Measurements from ENCODE around the gene FRMD4A.

The FRMD4A gene

GRCh38 chr10:14032406-14032998 lies 298.2 kb downstream of the FRMD4A start:
- Mint-ChIP-seq H3K4me1 (ENCODE audit: low read depth in 2 of 2) (peaks cover 2 to 8% of the 10 kb centered on the region in 2 donors), H3K27me3 (peaks cover 16 to 37% of the 10 kb centered on the region in 2 donors), H3K4me3 (no peak overlapping the region), H3K9me3 (no peaks in the 10 kb centered on the region), H3K36me3 (ENCODE audit: insufficient read depth) (no peaks in the 10 kb centered on the region), H3K27ac (no peak overlapping the region)
- peak; percentile 22 to 46 (median 23) for DNase-seq
- peak; percentile 35 for ATAC-seq (replicated peaks)

- ATAC-seq (replicated peaks) (no peak), DNase-seq (no peak)
- H3K36me3 Mint-ChIP-seq (ENCODE audit: insufficient read depth): no peaks in the 10 kb centered on the region
- no peak overlapping the region for H3K4me3 Mint-ChIP-seq
- H3K4me1 Mint-ChIP-seq (ENCODE audit: low read depth in 2 of 2): peaks cover 0 to 2% of the 10 kb centered on the region in 2 donors
- no peaks in the 10 kb centered on the region for H3K9me3 Mint-ChIP-seq
- H3K27me3 Mint-ChIP-seq: peaks cover 24 to 77% of the 10 kb centered on the region in 2 donors
- no peak overlapping the region for H3K27ac Mint-ChIP-seq
These were observed 304.4 kb downstream of the FRMD4A start for GRCh38 chr10:14026325-14026724.

GRCh38 chr10:14025283-14026189 lies 305.2 kb downstream of the FRMD4A start:
- no peak overlapping the region for H3K4me3 Mint-ChIP-seq
- DNase-seq (no peak), ATAC-seq (replicated peaks) (no peak)
- H3K27me3 Mint-ChIP-seq: peaks cover 19 to 75% of the 10 kb centered on the region in 2 donors
- H3K27ac Mint-ChIP-seq: no peak overlapping the region
- H3K36me3 Mint-ChIP-seq (ENCODE audit: insufficient read depth): no peaks in the 10 kb centered on the region
- no peaks in the 10 kb centered on the region for H3K9me3 Mint-ChIP-seq
- peaks cover 0 to 2% of the 10 kb centered on the region in 2 donors for H3K4me1 Mint-ChIP-seq (ENCODE audit: low read depth in 2 of 2)

GRCh38 chr10:14024329-14025202 lies 306.2 kb downstream of the FRMD4A start:
- H3K4me3 Mint-ChIP-seq: no peak overlapping the region
- H3K36me3 Mint-ChIP-seq (ENCODE audit: insufficient read depth): no peaks in the 10 kb centered on the region
- H3K9me3 Mint-ChIP-seq: no peaks in the 10 kb centered on the region
- ATAC-seq (replicated peaks) (no peak), DNase-seq (no peak)
- peaks cover 0 to 2% of the 10 kb centered on the region in 2 donors for H3K4me1 Mint-ChIP-seq (ENCODE audit: low read depth in 2 of 2)
- no peak overlapping the region for H3K27ac Mint-ChIP-seq
- H3K27me3 Mint-ChIP-seq: peaks cover 19 to 71% of the 10 kb centered on the region in 2 donors

GRCh38 chr10:14023673-14024328 lies 306.9 kb downstream of the FRMD4A start:
- no peaks in the 10 kb centered on the region for H3K36me3 Mint-ChIP-seq (ENCODE audit: insufficient read depth)
- H3K9me3 Mint-ChIP-seq: peaks cover 3 to 4% of the 10 kb centered on the region in 2 donors
- H3K4me1 Mint-ChIP-seq (ENCODE audit: low read depth in 2 of 2): peaks cover 0 to 2% of the 10 kb centered on the region in 2 donors
- DNase-seq (no peak), ATAC-seq (replicated peaks) (no peak)
- H3K27me3 Mint-ChIP-seq: peaks cover 22 to 68% of the 10 kb centered on the region in 2 donors
- no peak overlapping the region for H3K4me3 Mint-ChIP-seq
- no peak overlapping the region for H3K27ac Mint-ChIP-seq

GRCh38 chr10:14022954-14023672 lies 307.6 kb downstream of the FRMD4A start:
- H3K4me1 Mint-ChIP-seq (ENCODE audit: low read depth in 2 of 2): peaks cover 0 to 2% of the 10 kb centered on the region in 2 donors
- no peaks in the 10 kb centered on the region for H3K36me3 Mint-ChIP-seq (ENCODE audit: insufficient read depth)
- ATAC-seq (replicated peaks): no peak
- no peak overlapping the region for H3K27ac Mint-ChIP-seq
- H3K27me3 Mint-ChIP-seq: peaks cover 22 to 68% of the 10 kb centered on the region in 2 donors
- no peak overlapping the region for H3K4me3 Mint-ChIP-seq
- DNase-seq: no peak
- H3K9me3 Mint-ChIP-seq: peaks cover 3 to 10% of the 10 kb centered on the region in 2 donors

- peaks cover 0 to 2% of the 10 kb centered on the region in 2 donors for H3K4me1 Mint-ChIP-seq (ENCODE audit: low read depth in 2 of 2)
- no peak for ATAC-seq (replicated peaks)
- H3K9me3 Mint-ChIP-seq: peaks cover 3 to 10% of the 10 kb centered on the region in 2 donors
- H3K36me3 Mint-ChIP-seq (ENCODE audit: insufficient read depth): no peaks in the 10 kb centered on the region
- DNase-seq: no peak
- no peak overlapping the region for H3K27ac Mint-ChIP-seq
- no peak overlapping the region for H3K4me3 Mint-ChIP-seq
- H3K27me3 Mint-ChIP-seq: peaks cover 15 to 60% of the 10 kb centered on the region in 2 donors
These were observed 308.7 kb downstream of the FRMD4A start for GRCh38 chr10:14022052-14022451.

GRCh38 chr10:14020037-14020664 lies 310.6 kb downstream of the FRMD4A start:
- Mint-ChIP-seq H3K27me3 (peaks cover 15 to 58% of the 10 kb centered on the region in 2 donors), H3K9me3 (peaks cover 3 to 10% of the 10 kb centered on the region in 2 donors), H3K4me1 (ENCODE audit: low read depth in 2 of 2) (peaks cover 0 to 8% of the 10 kb centered on the region in 2 donors), H3K27ac (no peak overlapping the region), H3K36me3 (ENCODE audit: insufficient read depth) (no peaks in the 10 kb centered on the region), H3K4me3 (no peak overlapping the region)
- DNase-seq (no peak), ATAC-seq (replicated peaks) (no peak)

GRCh38 chr10:14017467-14017866 lies 313.3 kb downstream of the FRMD4A start:
- H3K36me3 Mint-ChIP-seq (ENCODE audit: insufficient read depth): no peaks in the 10 kb centered on the region
- peaks cover 15 to 44% of the 10 kb centered on the region in 2 donors for H3K27me3 Mint-ChIP-seq
- DNase-seq (no peak), ATAC-seq (replicated peaks) (no peak)
- peaks cover 0 to 6% of the 10 kb centered on the region in 2 donors for H3K4me1 Mint-ChIP-seq (ENCODE audit: low read depth in 2 of 2)
- peaks cover 3 to 10% of the 10 kb centered on the region in 2 donors for H3K9me3 Mint-ChIP-seq
- H3K27ac Mint-ChIP-seq: no peak overlapping the region
- no peak overlapping the region for H3K4me3 Mint-ChIP-seq

GRCh38 chr10:14016931-14017333 lies 313.8 kb downstream of the FRMD4A start:
- no peak overlapping the region for H3K27ac Mint-ChIP-seq
- H3K9me3 Mint-ChIP-seq: peaks cover 3 to 10% of the 10 kb centered on the region in 2 donors
- H3K27me3 Mint-ChIP-seq: peaks cover 11 to 44% of the 10 kb centered on the region in 2 donors
- peaks cover 0 to 6% of the 10 kb centered on the region in 2 donors for H3K4me1 Mint-ChIP-seq (ENCODE audit: low read depth in 2 of 2)
- no peak overlapping the region for H3K4me3 Mint-ChIP-seq
- no peaks in the 10 kb centered on the region for H3K36me3 Mint-ChIP-seq (ENCODE audit: insufficient read depth)
- no peak for DNase-seq
- no peak for ATAC-seq (replicated peaks)

GRCh38 chr10:14016011-14016536 lies 314.6 kb downstream of the FRMD4A start:
- DNase-seq: no peak
- no peak overlapping the region for H3K4me3 Mint-ChIP-seq
- peaks cover 2 to 6% of the 10 kb centered on the region in 2 donors for H3K4me1 Mint-ChIP-seq (ENCODE audit: low read depth in 2 of 2)
- H3K9me3 Mint-ChIP-seq: peaks cover 3 to 10% of the 10 kb centered on the region in 2 donors
- no peak overlapping the region for H3K27ac Mint-ChIP-seq
- ATAC-seq (replicated peaks): no peak
- no peaks in the 10 kb centered on the region for H3K36me3 Mint-ChIP-seq (ENCODE audit: insufficient read depth)
- H3K27me3 Mint-ChIP-seq: peaks cover 13 to 53% of the 10 kb centered on the region in 2 donors

GRCh38 chr10:14014423-14014822 lies 316.3 kb downstream of the FRMD4A start:
- Mint-ChIP-seq H3K27me3 (peaks cover 13 to 47% of the 10 kb centered on the region in 2 donors), H3K4me3 (no peak overlapping the region), H3K9me3 (peaks cover 3 to 10% of the 10 kb centered on the region in 2 donors), H3K36me3 (ENCODE audit: insufficient read depth) (peaks cover 2% of the 10 kb centered on the region), H3K27ac (no peak overlapping the region), H3K4me1 (ENCODE audit: low read depth in 2 of 2) (peaks cover 13 to 15% of the 10 kb centered on the region in 2 donors)
- DNase-seq: no peak
- no peak for ATAC-seq (replicated peaks)
